OCI-M1 (cell line): Measurements from ENCODE around the gene GP1BA.

Experiments
- DNase-seq: peaks from one replicate; lab custom pipeline; 2025; lab: John Stamatoyannopoulos, UW

The GP1BA gene

DNA sequence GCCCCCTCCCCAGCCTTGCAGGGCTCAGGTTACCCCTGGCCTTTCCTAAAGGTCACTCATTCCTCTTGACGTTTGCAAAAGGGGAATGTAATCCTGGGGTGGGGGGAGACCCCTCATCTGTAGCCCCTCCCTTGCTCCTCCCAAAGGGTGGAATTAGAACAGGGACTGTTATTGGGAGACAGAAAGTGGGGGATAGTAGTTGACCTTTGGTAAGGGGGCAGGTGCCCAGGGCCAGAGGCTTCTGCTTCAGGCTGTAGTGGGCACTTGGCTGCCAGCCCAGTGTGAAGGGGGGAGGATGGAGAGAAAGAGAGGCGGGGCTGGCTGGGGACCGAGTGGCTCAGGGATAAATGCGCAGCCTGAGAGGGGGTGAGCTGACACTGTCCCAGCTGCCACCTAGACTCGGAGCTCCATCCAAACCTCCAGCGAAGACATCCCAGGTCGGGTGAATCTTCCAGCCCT lies 18.7 kb downstream of the GP1BA start, which contains the start of gene ENO3:
TSS of gene ENO3 (plus strand) at position 374 of the 459 bp plus-strand sequence. CDS start 711 bp downstream, outside the sequence.
- DNase-seq = peak; percentile 74

DNA sequence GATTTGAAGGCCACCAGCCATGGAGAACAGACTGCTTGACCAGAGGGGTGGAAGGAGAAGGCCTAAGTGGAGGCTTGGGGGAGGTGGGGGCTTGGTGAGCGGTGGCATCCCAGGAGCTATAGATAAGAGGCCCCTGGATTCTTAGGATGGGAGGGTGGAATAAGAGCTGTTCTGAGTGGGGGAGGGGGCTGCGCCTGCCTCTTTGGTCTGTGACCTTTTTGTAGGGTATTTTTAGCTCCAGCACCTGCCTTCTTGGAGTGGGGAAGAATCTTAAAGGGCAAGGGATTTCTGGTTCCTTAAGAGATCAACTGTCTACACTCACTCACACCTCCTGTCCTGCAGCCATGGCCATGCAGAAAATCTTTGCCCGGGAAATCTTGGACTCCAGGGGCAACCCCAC lies 19.4 kb downstream of the GP1BA start:
- peak; percentile 33 for DNase-seq

DNA sequence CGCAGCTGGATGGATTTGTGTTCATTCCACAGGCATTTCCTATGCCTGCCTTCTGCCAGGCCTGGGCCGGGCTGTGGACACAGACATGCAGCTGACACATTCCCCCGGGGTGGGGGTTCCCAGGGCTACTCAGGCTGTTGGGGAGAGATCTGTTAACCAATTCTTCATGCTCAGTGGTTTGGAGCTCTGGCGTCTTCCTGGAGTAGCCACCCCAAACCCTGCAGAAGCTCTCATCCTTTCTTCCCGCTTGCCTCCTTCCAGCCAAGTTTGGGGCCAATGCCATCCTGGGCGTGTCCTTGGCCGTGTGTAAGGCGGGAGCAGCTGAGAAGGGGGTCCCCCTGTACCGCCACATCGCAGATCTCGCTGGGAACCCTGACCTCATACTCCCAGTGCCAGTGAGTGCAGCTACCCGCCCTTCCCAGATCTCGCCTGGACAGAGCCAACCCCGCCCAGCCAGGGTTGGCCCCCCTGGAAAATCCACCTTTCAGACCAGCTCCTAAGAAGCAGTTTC lies 21.4 kb downstream of the GP1BA start:
- DNase-seq = no peak

DNA sequence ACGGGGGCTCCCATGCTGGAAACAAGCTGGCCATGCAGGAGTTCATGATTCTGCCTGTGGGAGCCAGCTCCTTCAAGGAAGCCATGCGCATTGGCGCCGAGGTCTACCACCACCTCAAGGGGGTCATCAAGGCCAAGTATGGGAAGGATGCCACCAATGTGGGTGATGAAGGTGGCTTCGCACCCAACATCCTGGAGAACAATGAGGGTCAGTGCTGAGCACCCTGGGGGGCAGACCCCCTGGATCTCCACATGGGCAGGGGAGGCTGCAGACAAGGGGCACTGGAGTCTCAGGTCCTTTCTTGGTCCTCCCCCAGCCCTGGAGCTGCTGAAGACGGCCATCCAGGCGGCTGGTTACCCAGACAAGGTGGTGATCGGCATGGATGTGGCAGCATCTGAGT lies 23.0 kb downstream of the GP1BA start:
- DNase-seq = no peak

DNA sequence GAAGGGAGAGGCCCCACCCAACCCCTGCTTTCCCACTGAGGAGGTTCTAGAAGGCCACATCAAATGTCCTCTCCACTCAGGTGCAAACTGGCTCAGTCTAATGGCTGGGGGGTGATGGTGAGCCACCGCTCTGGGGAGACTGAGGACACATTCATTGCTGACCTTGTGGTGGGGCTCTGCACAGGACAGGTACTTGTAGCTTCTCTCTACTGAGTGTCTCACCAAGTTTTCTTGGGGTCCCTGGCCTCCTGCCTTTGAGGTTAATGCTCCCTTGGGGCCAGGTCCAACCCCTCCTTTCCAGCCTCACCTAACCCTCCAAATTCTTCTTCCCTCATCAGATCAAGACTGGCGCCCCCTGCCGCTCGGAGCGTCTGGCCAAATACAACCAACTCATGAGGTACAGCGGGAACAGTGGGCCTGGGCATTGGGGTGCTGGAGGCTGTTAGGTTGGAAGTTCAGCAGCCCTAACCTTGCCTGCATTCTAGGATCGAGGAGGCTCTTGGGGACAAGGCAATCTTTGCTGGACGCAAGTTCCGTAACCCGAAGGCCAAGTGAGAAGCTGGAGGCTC lies 24.5 kb downstream of the GP1BA start:
- DNase-seq = peak; percentile 70

DNA sequence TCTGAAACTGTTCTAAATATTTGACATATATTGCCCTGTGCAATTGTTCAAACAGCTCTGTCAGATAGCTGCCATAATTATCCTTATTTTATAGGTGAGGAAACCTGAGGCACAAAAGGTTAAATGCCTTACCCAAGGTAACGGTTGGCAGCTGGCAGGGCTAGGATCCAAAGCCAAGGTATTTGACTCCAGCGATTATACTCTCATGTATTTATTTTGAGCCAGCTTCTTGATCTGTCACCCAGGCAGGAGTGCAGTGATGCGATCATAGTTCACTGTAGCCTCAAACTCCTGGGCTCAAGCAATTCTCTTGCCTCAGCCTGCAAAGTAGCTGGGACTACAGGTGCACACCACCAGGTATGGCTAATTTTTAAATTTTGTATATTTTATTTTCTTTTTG lies 26.0 kb downstream of the GP1BA start:
- no peak for DNase-seq

DNA sequence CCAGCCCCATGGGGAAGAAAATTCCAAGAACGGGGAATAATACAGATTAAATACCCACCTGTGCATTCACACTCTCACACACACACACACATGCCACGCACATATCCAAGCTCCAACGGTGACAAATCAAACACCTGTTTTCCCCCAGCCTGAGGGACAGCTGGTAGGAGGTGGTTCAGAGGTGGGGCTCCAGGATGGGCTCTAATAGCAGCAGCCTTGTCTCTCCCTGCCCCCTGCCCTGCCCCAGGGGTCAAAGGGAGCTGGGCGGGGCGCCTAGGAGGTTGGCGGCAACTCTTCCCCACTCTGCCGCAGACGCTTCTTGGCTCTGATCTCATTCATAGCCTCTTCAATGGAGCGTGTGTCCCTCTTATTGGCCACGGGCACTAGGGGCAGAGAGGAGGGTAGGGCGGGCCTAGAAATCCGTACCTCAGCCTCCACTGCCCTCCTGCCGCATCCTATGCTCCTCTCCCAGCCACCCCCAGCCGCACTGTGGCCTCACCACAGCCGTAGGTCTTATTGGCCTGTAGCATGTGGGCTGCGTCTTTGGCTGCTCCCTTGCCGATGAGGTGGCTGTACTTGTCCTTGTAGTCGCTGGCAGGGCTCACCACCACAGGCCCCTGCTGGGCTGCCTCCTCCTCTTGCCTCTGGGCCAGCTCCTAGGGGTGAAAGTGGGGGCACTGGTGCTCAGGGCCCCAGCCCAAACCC lies 27.3 kb downstream of the GP1BA start:
- DNase-seq = no peak

DNA sequence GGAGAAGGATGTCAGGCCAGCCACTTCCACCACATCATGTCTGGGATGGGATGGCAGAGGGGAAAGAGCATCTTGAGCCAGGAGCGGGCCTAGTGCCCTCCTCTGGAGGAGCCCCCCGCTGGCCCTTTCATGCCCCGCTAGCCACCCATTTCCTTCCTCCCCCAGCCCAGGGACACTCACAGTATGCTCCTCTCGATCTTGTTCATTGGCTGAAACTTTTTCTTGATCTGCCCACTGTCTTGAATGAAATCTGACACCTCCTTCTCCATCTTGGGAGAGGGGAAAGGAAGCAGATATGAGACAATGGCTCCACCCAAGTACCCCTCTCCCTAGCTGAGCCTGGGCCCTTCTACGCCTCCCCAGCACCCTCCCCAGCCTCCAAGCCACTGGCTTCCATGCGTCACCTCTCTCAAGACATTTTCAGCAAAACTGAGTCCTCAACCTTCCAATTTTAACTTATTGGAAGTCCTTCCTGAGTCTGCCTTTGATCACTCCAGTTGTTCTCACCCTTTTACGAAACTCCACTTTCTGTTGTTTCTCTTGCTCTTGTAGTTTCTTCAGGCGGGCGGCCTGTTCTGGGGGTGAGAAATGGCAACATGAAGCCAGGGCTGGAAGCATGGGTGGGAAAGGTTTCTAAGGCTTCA lies 28.3 kb downstream of the GP1BA start:
- no peak for DNase-seq

DNA sequence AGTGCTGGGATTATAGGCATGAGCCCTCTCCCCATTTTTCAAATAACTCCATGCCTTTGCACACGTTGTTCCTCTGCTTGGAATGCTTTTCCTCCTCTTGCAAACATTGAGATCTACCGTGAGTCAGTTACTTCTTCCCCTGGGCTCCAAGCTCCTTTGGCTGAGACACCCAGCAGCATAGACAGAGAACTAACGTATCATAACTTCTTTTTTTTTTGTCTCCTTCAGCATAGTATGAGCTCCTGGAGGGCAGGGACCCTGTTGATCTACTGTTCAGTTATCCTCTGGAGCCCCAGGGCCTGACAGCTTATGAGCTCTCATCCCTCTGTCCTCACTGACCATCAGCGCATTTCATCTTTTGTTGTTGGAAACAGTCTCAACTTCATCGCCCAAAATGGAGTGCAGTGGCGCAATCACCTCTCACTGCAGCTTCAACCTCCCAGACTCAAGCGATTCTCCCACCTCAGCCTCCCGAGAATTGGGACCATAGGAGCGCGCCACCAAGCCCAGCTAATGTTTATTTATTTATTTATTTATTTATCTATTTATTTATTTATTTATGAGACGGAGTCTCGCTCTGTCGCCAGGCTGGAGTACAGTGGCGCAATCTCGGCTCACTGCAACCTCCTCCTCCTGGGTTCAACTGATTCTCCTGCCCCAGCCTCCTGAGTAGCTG lies 33.4 kb downstream of the GP1BA start:
- DNase-seq = no peak

DNA sequence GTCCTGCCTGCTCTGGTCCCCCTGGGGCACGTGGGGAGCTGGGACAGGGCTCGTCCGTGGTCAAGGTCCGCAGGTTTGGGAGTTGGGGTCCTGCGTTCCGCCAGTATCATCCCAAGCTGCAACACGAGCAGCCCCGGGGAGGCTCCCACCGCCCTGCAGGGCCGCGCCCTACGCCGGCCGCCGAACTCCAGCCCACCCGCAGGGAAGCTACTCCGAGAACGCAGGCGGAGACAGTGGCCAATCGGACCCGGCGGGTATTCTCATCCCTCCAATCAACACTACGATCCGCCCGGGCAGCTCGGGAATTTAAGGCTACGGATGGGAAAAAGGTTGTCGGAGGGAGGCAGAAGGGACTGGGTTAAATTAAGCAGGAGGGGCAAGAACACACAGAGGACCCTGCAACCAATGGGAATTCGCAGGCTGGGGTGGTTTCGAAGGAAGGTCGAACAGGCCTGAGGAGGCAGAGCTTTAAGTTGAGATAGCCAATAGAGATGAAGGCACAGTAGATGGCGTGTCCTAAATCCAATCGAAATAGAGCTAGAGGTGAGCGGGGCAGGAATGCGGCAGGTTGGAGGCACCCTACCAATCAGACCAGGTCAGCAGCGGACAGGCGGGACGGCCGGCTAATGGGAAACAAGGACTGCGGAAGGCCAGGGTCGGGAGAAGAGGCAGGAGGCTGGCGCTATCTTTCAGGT lies 34.9 kb downstream of the GP1BA start:
- peak; percentile 100 for DNase-seq

DNA sequence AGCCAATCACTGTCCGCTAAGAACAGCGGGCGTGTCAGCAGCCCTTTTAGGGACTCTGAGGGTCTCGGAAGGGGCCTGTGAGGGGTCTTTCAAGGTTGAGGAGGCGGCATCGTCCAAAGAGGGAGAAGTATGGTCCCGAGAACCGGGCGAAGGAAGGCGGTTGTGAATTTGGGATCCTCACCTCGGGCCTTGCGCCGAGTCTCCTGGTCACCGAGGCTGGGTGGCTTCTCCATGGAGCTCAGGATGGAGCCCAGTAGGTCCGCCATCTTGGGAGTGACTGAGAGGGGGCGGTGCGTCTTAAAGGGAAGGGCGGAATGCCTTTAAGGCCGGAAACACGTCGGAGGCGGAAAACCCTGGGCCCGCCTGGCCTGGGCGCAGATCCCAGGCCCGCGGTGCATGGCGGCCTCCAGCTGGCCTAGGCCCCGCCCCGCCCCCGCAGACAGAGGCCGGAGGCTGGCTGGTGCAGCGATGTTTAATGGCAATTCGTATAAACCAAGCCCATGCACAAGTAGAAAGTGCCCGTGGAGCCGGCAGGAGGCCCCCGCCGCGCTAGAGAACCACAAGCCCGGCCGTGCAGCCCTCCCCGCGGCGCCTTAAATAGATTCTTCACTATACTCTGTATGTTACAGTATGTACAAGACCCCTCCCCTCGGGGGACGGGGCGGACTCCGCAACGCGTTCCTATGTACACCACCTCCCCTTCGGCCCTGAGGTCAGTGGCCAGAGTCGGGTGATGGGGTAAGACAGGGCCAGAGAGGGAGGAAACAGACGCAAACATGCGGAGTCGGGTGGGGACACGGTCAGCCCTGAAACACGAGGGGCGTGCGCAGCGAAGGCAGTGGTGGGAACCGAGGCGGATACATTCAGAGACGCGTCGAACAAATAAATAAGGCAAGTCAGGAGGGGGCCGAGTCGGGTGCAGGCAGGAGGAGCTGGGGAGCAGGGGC lies 35.7 kb downstream of the GP1BA start, which contains the start of gene SPAG7:
TSS of gene SPAG7 (minus strand) at position 279 of the 947 bp plus-strand sequence. CDS start at position 266, 13 bp downstream.
- peak; percentile 99 for DNase-seq

DNA sequence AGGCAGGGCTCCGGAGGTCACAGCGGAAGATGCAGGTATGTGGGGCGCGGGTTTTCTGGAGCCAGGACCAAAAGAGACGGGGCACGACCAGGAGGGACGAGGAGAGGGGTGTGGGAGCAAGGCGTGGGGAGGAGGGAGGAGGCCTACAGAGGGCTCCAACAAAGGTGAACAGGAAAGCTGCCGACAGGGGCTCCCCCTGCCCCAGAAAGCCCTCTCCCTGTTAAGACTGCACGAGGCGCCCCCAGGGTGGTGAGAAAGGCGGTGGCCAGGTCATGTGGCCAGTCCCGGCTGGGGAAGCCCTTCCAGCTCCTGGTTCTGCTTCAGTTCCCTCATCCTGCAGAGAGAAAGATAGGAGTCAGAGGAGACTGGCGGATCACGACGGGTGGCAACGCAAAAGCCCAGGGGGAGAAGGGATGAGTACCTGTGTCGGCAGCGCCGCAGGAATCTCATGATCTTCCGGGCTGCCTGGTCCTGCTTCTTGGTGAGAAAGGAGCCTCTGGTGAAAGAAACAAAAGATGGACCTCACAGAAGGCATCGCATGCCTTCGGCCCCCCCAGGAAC lies 36.5 kb downstream of the GP1BA start:
- DNase-seq = peak; percentile 47

DNA sequence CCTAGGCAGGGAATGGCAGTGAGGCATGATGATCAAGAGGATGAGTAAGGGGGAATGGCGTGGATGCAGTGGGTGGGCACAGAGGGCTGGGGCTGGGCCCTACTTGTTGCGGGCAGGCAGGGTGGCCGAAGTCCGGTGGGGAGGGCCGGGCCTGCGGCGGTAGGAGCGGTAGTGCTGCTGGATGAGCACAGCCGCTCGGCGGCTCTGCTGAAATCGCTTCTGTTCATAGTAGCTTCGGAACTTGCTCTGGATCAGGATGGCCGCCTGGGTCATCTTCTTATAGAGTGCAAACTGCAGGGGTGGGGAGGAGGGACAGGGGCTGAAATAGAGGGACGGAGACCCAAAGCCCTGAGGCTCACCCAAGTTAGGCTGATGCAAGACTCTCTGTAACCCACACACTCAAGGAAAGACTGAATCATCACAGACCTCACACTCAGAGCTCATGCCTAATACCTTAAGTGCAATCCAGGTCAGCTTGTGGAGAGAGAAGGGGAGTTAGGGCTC lies 37.0 kb downstream of the GP1BA start:
- peak; percentile 74 for DNase-seq

DNA sequence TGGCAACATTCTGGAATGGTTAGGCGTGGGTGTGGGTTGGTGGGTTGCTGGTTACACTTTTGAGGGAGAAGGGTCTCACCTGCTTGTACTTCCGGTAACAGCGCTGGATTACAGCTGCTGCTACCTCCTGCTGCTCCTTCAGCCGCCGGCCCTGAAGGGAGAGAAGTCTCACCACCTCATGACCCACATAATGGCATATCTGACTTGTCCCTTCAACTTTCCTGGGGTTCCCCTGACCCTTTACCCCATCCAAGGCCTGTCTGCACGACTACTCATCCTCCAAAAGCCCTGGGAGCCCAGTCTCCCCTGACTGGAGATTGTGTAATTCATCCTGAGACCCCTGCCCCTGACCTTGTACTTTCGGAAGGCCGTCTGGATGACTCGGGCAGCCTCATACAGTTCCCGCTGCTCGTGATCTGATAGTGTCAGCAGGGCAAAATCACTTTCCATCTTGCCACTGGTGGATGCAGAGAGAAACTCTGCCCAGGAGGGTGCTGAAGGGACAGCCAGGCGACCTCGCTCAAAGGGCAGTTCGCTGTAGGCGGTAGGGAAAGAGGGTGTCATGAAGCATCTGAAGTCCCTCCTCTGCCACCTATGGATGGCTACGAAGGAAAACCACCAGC lies 37.6 kb downstream of the GP1BA start:
- DNase-seq = no peak

DNA sequence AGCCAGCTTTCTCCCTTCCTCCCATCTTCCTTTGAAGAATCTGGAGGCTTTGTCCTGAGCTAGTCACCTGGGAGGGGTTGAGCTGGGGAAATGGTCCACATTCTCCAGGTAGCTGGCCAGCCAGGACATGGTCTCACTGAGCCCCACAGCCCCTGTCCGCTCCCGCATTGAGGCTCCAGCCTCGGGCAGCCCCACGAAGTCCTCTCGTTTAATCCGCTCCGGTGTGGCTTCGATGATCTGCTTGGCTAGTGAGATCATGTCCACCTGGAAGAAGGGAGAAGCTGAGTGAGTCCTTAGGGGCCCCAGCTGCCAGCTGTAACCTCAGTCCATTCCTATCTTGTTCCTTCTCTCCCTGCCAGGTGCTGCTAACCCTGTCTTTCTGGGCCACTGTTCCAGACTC lies 38.2 kb downstream of the GP1BA start:
- no peak for DNase-seq

DNA sequence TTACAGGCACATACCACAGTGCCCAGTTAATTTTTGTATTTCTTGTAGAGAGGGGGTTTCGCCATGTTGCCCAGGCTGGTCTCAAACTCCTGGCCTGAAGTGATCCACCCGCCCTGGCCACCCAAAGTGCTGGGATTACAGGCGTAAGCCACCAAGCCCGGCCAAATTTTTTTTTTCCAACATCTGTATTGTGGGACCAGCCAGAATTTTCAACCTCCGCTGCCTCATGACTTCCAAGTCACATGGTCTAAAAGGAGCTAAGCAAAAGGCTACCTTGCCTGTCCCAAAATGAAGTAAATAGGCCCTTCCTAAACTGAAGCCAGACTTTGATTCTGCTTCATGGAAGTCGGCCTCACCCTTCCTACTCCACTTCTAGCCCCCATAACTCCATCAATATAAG lies 39.7 kb downstream of the GP1BA start:
- no peak for DNase-seq

DNA sequence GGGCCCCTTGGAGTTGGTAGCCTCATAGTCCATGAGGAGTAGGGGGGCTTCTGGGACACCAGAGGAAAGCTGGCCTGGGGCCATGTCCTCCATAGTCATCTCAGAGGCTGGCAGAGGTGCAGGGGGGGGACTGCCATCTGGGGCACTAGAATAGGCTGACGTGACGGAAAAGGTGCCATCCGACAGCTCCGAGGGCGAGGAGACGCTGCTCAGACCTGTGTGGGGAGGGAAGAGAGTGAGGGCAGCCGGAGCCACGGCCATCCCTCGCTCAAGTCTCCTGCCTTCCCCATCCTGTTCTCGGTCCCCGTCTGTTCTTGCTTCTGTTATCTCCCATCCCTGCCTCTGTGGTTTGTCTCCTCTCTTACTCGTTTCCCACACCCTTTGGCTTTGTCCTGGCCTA lies 40.2 kb downstream of the GP1BA start:
- DNase-seq = no peak

DNA sequence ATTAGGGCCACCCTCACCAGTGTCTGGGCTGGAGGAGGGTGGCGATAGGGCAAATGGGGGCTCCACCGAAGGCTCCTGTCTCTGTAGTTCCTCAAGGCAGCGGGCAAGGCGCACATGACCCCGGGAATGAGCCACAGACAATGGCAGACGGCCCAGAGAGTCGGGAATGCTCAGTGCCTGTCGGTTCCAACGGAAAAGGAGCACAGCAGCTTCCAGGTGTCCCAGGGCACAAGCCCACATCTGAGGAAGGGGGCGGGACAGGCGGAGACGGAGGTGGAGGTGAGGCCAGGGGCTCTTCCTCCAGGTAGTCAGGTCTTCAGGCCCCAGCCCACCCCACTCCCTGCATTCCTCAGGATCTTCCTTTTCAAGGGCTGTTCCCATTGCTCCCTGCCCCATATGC lies 40.7 kb downstream of the GP1BA start:
- DNase-seq = no peak

DNA sequence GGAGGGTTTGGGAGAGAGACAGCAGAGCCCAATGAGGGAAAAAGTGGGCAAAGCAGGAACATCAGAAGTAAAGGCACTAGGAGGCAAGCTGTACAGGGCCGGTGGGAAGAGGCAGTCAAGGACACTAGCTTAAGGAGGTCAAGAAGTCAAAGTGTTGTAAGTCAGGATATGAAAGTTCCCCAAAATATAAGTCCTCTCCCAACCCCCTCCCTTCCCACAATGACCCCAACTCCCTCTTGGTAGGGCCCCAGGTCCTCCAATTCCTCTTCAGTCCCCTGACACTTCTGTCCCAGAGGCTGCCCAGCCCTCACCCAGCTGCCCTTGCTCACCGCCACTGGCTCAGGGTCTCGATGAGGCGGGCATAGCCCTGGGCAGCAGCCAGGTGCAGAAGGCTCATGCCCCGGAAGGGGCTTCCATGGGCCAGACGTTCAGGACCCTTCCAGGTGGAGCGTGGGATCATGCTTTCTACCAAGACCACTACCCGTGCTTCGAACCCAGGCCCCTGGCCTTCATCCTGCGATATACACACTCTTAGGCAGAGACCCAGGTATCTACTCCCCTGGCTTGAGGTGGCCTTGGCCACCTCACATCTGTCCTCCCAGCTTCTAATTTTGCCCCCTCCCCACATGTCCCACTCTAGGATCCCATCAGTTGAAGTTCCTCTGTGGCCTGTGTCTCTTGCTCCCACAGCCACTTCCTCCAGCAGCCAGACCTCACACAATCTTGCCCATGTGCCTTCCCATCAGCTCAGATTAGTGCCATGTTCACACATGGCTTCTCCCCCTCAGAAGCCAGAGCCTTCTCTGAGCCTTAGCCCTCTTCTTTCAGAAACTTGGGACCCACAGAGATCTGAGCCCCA lies 41.4 kb downstream of the GP1BA start:
- no peak for DNase-seq
